Measurements from ENCODE around the gene CCDC87.

CCDC87 gene

GRCh38 chr11:66570079-66570849 lies 22.6 kb downstream of the CCDC87 start:
- no peak for TF ChIP-seq ZFX (IDR thresholded peaks at IDR 0.05; ENCODE audit: borderline replicate concordance)
- TF ChIP-seq, protein P1, sequence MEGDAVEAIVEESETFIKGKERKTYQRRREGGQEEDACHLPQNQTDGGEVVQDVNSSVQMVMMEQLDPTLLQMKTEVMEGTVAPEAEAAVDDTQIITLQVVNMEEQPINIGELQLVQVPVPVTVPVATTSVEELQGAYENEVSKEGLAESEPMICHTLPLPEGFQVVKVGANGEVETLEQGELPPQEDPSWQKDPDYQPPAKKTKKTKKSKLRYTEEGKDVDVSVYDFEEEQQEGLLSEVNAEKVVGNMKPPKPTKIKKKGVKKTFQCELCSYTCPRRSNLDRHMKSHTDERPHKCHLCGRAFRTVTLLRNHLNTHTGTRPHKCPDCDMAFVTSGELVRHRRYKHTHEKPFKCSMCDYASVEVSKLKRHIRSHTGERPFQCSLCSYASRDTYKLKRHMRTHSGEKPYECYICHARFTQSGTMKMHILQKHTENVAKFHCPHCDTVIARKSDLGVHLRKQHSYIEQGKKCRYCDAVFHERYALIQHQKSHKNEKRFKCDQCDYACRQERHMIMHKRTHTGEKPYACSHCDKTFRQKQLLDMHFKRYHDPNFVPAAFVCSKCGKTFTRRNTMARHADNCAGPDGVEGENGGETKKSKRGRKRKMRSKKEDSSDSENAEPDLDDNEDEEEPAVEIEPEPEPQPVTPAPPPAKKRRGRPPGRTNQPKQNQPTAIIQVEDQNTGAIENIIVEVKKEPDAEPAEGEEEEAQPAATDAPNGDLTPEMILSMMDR (IDR thresholded peaks at IDR 0.05): no peak
- no peak overlapping the region for H3K27ac ChIP-seq

GRCh38 chr11:66569076-66569475 lies 23.8 kb downstream of the CCDC87 start:
- peak overlapping the region; percentile 31 for H3K27ac ChIP-seq

DNA sequence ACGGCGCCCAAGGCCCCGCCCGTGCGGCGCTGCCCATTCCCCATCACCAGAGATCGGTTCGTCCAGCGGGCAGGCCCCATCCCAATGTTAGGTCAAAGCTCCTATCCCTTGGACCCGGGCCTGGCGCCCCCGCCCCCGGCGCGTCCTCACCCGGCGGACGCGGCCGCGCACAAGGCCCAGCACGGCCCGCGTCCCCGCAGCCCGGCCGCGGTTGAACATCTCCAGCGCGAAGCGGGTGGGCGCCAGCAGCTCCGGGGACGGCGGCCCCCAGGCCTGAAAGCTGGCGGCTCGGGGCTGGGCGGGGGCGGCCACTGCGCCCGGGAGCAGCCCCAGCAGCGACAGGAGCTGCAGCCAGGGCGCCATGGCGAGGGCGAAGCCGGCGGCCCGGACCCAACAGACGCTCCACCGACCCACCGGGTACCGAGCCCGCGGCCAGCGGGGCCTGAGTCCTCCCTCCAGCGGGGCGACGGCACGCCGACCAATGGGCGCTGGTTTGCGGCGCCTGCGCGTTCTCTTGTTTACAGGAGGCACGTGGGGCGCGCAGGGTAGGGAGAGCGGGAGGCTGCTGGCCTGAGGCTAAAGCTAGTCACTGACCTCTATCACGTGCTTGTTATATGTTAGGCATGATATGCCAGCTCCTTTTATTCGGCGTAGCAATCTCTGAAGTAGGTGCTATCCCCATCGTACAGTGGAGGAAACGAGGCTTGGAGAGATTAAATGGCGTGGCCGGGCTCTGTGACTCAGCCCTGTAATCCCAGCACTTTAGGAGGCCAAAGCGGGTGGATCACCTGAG lies 24.5 kb downstream of the CCDC87 start, which contains the start of gene CTSF:
Gene CTSF, minus strand, starts transcription at position 483 of the 793 bp plus-strand sequence. Its CDS starts 120 bp downstream, at position 363.
- H3K27ac ChIP-seq: peak within 1 kb of the TSS; percentile 31

More at GRCh38 chr11:66569076-66569475, 23.8 kb downstream of the CCDC87 start:
- TF ChIP-seq ZFX (IDR thresholded peaks at IDR 0.05; ENCODE audit: borderline replicate concordance): no peak
- TF ChIP-seq, protein P1 (IDR thresholded peaks at IDR 0.05): no peak

GRCh38 chr11:66567787-66568123 lies 25.1 kb downstream of the CCDC87 start:
- peak overlapping the region; percentile 31; the same call in 1 of the 2 replicates for H3K27ac ChIP-seq
- TF ChIP-seq, protein P1 (IDR thresholded peaks at IDR 0.05): no peak
- no peak for TF ChIP-seq ZFX (IDR thresholded peaks at IDR 0.05; ENCODE audit: borderline replicate concordance)

More for the DNA sequence above, 24.5 kb downstream of the CCDC87 start, which contains the start of gene CTSF:
- TF ChIP-seq, protein P1 (IDR thresholded peaks at IDR 0.05): no peak
- TF ChIP-seq ZFX (IDR thresholded peaks at IDR 0.05; ENCODE audit: borderline replicate concordance): no peak

- H3K27ac ChIP-seq: no peak overlapping the region
- TF ChIP-seq, protein P1 (IDR thresholded peaks at IDR 0.05): no peak
Observed at GRCh38 chr11:66566221-66566620, 26.6 kb downstream of the CCDC87 start.

DNA sequence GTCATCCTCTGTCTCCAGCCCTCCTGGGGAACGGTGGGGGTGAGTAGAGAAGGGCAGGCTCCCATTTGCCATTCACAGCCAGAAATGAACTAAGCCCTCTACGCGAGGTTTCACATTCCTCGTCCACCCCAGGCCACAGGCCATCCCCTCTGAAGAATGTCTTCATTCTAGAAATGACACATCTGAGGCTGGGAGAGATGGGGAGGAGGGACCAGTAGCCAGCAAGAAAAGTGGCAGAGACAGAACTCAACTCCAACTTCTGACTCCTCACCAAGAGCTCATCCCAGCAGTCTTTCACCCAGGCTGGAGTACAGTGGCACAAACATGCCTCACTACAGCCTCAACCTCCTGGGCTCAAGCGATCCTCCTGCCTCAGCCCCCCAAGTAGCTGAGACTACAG lies 27.9 kb downstream of the CCDC87 start:
- TF ChIP-seq ZFX (IDR thresholded peaks at IDR 0.05; ENCODE audit: borderline replicate concordance): no peak
- TF ChIP-seq, protein P1 (IDR thresholded peaks at IDR 0.05): no peak
- no peak overlapping the region for H3K27ac ChIP-seq

GRCh38 chr11:66564538-66564937 lies 28.3 kb downstream of the CCDC87 start:
- no peak overlapping the region for H3K27ac ChIP-seq
- TF ChIP-seq ZFX (IDR thresholded peaks at IDR 0.05; ENCODE audit: borderline replicate concordance): no peak
- TF ChIP-seq, protein P1 (IDR thresholded peaks at IDR 0.05): no peak
